ENCODE measurements around the gene CASP10.

Gene CASP10

DNA sequence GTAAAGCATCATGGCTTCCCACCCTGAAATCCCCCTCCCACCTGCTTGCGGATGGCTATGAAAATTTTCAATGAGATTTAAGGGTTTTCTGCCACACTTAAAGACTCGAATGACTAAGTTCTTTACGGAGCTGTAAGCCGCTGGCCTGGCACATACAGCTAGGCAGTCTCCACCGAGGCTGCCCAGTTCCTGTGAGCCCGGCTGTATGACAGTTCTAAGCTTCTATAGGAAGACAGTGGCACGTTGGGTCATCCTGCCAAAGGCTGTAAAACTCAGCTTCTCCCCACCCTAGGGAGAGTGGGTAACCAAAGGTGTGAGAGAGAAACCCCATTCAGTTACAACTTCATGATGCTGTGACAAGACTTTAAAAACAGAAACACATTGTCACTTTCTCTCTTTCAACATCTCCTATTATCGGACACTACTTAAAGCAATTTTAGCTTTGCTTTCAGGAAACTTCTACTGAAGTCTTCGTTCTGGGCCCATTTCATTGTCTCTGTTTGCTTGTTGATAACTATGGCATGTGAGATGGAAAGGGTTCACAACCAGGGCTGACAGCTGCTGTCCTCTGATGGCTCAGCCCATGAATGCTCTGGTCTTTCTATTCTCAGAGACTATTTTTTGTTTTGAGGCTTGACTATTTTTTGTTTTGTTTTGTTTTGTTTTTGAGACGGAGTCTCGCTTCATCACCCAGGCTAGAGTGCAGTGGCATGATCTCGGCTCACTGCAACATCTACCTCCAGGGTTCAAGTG is 84.5 kb downstream of the CASP10 start:
- TF ChIP-seq, protein P1, sequence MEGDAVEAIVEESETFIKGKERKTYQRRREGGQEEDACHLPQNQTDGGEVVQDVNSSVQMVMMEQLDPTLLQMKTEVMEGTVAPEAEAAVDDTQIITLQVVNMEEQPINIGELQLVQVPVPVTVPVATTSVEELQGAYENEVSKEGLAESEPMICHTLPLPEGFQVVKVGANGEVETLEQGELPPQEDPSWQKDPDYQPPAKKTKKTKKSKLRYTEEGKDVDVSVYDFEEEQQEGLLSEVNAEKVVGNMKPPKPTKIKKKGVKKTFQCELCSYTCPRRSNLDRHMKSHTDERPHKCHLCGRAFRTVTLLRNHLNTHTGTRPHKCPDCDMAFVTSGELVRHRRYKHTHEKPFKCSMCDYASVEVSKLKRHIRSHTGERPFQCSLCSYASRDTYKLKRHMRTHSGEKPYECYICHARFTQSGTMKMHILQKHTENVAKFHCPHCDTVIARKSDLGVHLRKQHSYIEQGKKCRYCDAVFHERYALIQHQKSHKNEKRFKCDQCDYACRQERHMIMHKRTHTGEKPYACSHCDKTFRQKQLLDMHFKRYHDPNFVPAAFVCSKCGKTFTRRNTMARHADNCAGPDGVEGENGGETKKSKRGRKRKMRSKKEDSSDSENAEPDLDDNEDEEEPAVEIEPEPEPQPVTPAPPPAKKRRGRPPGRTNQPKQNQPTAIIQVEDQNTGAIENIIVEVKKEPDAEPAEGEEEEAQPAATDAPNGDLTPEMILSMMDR (IDR thresholded peaks at IDR 0.05; ENCODE audit: insufficient read depth, low read length): no peak
- TF ChIP-seq SPI1 (IDR thresholded peaks at IDR 0.05; ENCODE audit: borderline replicate concordance, low read depth) (no peak), GABPA (IDR thresholded peaks at IDR 0.05; ENCODE audit: low read depth) (no peak), POLR2AphosphoS5 (IDR thresholded peaks at IDR 0.05; ENCODE audit: low read depth) (no peak)
- TF ChIP-seq, protein P2, sequence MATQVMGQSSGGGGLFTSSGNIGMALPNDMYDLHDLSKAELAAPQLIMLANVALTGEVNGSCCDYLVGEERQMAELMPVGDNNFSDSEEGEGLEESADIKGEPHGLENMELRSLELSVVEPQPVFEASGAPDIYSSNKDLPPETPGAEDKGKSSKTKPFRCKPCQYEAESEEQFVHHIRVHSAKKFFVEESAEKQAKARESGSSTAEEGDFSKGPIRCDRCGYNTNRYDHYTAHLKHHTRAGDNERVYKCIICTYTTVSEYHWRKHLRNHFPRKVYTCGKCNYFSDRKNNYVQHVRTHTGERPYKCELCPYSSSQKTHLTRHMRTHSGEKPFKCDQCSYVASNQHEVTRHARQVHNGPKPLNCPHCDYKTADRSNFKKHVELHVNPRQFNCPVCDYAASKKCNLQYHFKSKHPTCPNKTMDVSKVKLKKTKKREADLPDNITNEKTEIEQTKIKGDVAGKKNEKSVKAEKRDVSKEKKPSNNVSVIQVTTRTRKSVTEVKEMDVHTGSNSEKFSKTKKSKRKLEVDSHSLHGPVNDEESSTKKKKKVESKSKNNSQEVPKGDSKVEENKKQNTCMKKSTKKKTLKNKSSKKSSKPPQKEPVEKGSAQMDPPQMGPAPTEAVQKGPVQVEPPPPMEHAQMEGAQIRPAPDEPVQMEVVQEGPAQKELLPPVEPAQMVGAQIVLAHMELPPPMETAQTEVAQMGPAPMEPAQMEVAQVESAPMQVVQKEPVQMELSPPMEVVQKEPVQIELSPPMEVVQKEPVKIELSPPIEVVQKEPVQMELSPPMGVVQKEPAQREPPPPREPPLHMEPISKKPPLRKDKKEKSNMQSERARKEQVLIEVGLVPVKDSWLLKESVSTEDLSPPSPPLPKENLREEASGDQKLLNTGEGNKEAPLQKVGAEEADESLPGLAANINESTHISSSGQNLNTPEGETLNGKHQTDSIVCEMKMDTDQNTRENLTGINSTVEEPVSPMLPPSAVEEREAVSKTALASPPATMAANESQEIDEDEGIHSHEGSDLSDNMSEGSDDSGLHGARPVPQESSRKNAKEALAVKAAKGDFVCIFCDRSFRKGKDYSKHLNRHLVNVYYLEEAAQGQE (IDR thresholded peaks at IDR 0.05; ENCODE audit: insufficient replicate concordance, low read depth): no peak
- Histone ChIP-seq H3K27ac (replicated peaks) (no peak overlapping the region), H3K4me3 (replicated peaks; ENCODE audit: insufficient read depth, low read length) (no peak overlapping the region), H3K27me3 (ENCODE audit: insufficient read depth, poor library complexity, severe bottlenecking) (no peaks in the 10 kb centered on the region)
- no peak for DNase-seq (ENCODE audit: low read depth in 1 of 2, low spot score in 1 of 2)

DNA sequence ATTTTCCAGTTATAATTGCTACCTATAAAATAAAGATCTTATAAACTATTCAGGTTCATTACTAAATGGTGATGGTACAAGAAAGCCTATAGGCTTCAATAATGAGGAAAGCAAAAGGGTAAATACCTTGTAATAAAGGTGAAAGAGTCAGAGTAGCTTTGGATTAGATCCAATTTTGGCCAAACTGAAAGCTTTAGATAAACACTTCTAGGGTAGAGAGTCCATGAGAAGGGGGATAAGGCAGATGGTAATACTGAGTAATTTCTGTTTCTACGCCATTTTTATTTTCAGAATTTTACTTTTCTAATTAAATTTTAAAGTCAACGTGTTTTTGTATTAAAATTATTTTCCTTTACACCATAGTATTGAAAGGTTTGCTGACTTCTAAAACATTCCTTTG is 86.8 kb downstream of the CASP10 start:
- TF ChIP-seq GABPA (IDR thresholded peaks at IDR 0.05; ENCODE audit: low read depth) (no peak), SPI1 (IDR thresholded peaks at IDR 0.05; ENCODE audit: borderline replicate concordance, low read depth) (no peak), POLR2AphosphoS5 (IDR thresholded peaks at IDR 0.05; ENCODE audit: low read depth) (no peak)
- TF ChIP-seq, protein P2 (IDR thresholded peaks at IDR 0.05; ENCODE audit: insufficient replicate concordance, low read depth): no peak
- TF ChIP-seq, protein P1 (IDR thresholded peaks at IDR 0.05; ENCODE audit: insufficient read depth, low read length): no peak
- no peak overlapping the region for H3K27ac ChIP-seq (replicated peaks)
- no peak overlapping the region for H3K4me3 ChIP-seq (replicated peaks; ENCODE audit: insufficient read depth, low read length)

DNA sequence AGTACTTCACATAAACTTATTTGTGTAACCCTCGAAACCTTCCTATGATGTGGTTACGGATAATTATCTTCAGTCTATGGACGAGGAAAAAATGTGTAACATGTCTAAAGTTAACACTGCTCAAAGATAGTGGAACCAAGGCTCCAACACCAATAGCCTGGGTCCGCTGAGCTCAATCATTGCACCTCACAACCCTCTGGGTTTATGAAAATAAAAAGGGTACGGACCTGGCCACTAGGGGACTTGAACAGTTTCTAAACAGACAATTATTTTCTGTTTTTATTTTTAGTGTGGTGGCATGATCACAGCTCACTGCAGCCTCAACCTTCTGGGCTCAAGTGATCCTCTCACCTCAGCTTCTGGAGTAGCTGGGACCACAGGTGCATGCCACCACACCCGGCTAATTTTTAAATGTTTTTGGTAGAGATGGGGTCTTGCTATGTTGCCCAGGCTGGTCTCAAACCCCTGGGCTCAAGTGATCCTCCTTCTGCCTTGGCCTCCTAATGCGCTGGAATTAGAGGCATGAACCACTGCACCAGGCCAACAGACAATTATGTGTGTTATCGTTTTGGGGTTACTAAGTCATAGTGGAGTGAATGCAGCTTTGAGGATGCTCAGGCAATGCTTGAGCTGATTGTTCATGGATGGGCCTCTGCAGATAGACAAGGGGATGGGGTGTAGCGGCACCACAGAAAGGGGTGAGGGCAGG is 87.5 kb downstream of the CASP10 start:
- DNase-seq (ENCODE audit: low read depth in 1 of 2, low spot score in 1 of 2): no peak
- Histone ChIP-seq H3K4me3 (replicated peaks; ENCODE audit: insufficient read depth, low read length) (no peak overlapping the region), H3K27me3 (ENCODE audit: insufficient read depth, poor library complexity, severe bottlenecking) (no peaks in the 10 kb centered on the region), H3K27ac (replicated peaks) (no peak overlapping the region)
- TF ChIP-seq, protein P2 (IDR thresholded peaks at IDR 0.05; ENCODE audit: insufficient replicate concordance, low read depth): no peak
- TF ChIP-seq GABPA (IDR thresholded peaks at IDR 0.05; ENCODE audit: low read depth) (no peak), SPI1 (IDR thresholded peaks at IDR 0.05; ENCODE audit: borderline replicate concordance, low read depth) (no peak), POLR2AphosphoS5 (IDR thresholded peaks at IDR 0.05; ENCODE audit: low read depth) (no peak)
- TF ChIP-seq, protein P1 (IDR thresholded peaks at IDR 0.05; ENCODE audit: insufficient read depth, low read length): no peak

More for the DNA sequence above, 86.8 kb downstream of the CASP10 start:
- H3K27me3 ChIP-seq (ENCODE audit: insufficient read depth, poor library complexity, severe bottlenecking): no peaks in the 10 kb centered on the region
- no peak for DNase-seq (ENCODE audit: low read depth in 1 of 2, low spot score in 1 of 2)
